Sciatic nerve (tissue), 1 donor: ENCODE data around the gene PUS10. TPM values are rescaled to one million over a fixed set of nuclear protein-coding genes. Genes with fewer than 3 reads are reported as not detected.

ENCODE experiments used
- total RNA-seq: library from RNA; stranded (reverse); fragmentation: NEBNext Ultra II Directional; extraction: Animal tissue kit (Norgen Biotek cat#: 25700); gene quantifications from one replicate; pipeline ENCODE4 v1.2.1, GENCODE V29; 2021
- donor health status: DM: no; HTN: no; CAD: no.

PUS10 gene
- total RNA-seq, 1 donor from 2014 or later = 8.2 TPM

Other genes starting within 250 kb of the PUS10 start
- 28.4 TPM for gene REL, start 136.7 kb downstream of the PUS10 start, total RNA-seq
- gene PEX13, start 535 bp downstream of the PUS10 start, total RNA-seq = 22.6 TPM
- 19.7 TPM for gene SANBR, start 47.6 kb upstream of the PUS10 start, total RNA-seq
- 28.4 TPM for gene C2orf74, start 143.9 kb upstream of the PUS10 start, total RNA-seq